SK-N-SH (cell line): Measurements from ENCODE around the gene FBXL15. TPM values are rescaled to one million over a fixed set of nuclear protein-coding genes. Genes with fewer than 3 reads are reported as not detected.

ENCODE experiments used
- CTCF ChIA-PET: fragments of 300-600, 350-600 bp; formaldehyde crosslinking; extraction: SDS; loops from one replicate; lab custom pipeline; 2021; lab: Yijun Ruan, JAX
- POLR2A ChIA-PET: fragments of 350-600 bp; sonication (Branson Sonifier 250); formaldehyde crosslinking; extraction: SDS; loops from one replicate; lab custom pipeline; 2020; ENCODE audit warnings: antibody characterized with exemption, inconsistent platforms; lab: Yijun Ruan, JAX
- DNase-seq: peaks from one replicate; pipeline ENCODE4 v3.0.0; 2012
- H2AFZ ChIP-seq: fragments of 200-600 bp; sonication (generic); 2 replicates; pipeline ENCODE4 v1.8.1; 2016; ENCODE audit warnings: antibody characterized with exemption, mild to moderate bottlenecking, low read depth
- H3F3A ChIP-seq: fragments of 200-600 bp; sonication (generic); replicated peaks from 2 replicates; pipeline ENCODE3; 2016; ENCODE audit warnings: antibody characterized with exemption, mild to moderate bottlenecking; ENCODE audit not compliant: insufficient read depth
- H3K27ac ChIP-seq, 2 experiments: fragments of 200-500 bp in 1 of 2; fragments of 200-600 bp in 1 of 2; sonication (Bioruptor generic) in 1 of 2; sonication (generic), shearing (Covaris generic) in 1 of 2; 2 replicates each; pipeline versions ENCODE4 v1.5.1 to v1.6.1; 2014 to 2016; ENCODE audit warnings: low read depth in 2 of 2, inconsistent platforms in 1 of 2, low read length in 1 of 2, mild to moderate bottlenecking in 1 of 2, mixed read lengths in 1 of 2
- H3K27me3 ChIP-seq: fragments of 200-600 bp; sonication (generic), shearing (Covaris generic); 2 replicates; pipeline ENCODE4 v1.6.1; 2016; ENCODE audit warnings: mixed run types; ENCODE audit not compliant: insufficient read depth
- H3K36me3 ChIP-seq, 2 experiments: fragments of 200-500 bp in 1 of 2; fragments of 200-600 bp in 1 of 2; sonication (Bioruptor generic) in 1 of 2; sonication (generic) in 1 of 2; replicated peaks in 1 of 2; 2 replicates each; pipeline versions ENCODE3 to v1.5.1; 2014 to 2016; ENCODE audit warnings: low read length in 1 of 2, mild to moderate bottlenecking in 1 of 2; ENCODE audit not compliant: insufficient read depth in 2 of 2, control insufficient read depth in 1 of 2
- H3K4me1 ChIP-seq, 2 experiments: fragments of 200-500 bp in 1 of 2; fragments of 200-600 bp in 1 of 2; sonication (Bioruptor generic) in 1 of 2; sonication (generic), shearing (Covaris generic) in 1 of 2; 2 replicates each; pipeline versions ENCODE4 v1.5.1 to v1.6.1; 2014 to 2016; ENCODE audit warnings: low read depth in 1 of 2, low read length in 1 of 2, mixed run types in 1 of 2; ENCODE audit not compliant: insufficient read depth in 2 of 2, control insufficient read depth in 1 of 2
- H3K4me2 ChIP-seq: fragments of 200-600 bp; sonication (generic), shearing (Covaris generic); 2 replicates; pipeline ENCODE4 v1.6.1; 2017; ENCODE audit warnings: mixed run types
- H3K4me3 ChIP-seq, 2 experiments: fragments of 200-500 bp in 1 of 2; fragments of 200-600 bp in 1 of 2; sonication (Bioruptor generic) in 1 of 2; sonication (generic), shearing (Covaris generic) in 1 of 2; 2 replicates each; pipeline versions ENCODE4 v1.5.1 to v1.8.1; 2014 to 2016; ENCODE audit warnings: low read depth in 2 of 2, inconsistent platforms in 1 of 2, low read length in 1 of 2, mild to moderate bottlenecking in 1 of 2, mixed read lengths in 1 of 2, moderate library complexity in 1 of 2
- H3K79me2 ChIP-seq: fragments of 200-600 bp; sonication (generic); 2 replicates; pipeline ENCODE4 v1.8.1; 2017; ENCODE audit warnings: mild to moderate bottlenecking; ENCODE audit not compliant: insufficient read depth
- H3K9ac ChIP-seq: fragments of 200-600 bp; sonication (generic); 2 replicates; pipeline ENCODE4 v1.6.1; 2017; ENCODE audit warnings: mixed run types
- H3K9me2 ChIP-seq: fragments of 200-600 bp; sonication (generic); 2 replicates; pipeline ENCODE4 v1.6.1; 2017; ENCODE audit warnings: mixed run types
- H3K9me3 ChIP-seq: fragments of 200-600 bp; sonication (generic); 2 replicates; pipeline ENCODE4 v1.6.1; 2017; ENCODE audit warnings: mixed run types, mild to moderate bottlenecking, moderate library complexity
- H4K20me1 ChIP-seq: fragments of 200-600 bp; sonication (generic); 2 replicates; pipeline ENCODE4 v1.6.1; 2017; ENCODE audit warnings: mild to moderate bottlenecking, mixed run types; ENCODE audit not compliant: insufficient read depth
- ELF1 ChIP-seq: IDR thresholded peaks from 2 replicates; pipeline ENCODE4 v1.4.0; 2012
- EP300 ChIP-seq, 2 experiments: IDR thresholded peaks; 2 replicates each; pipeline versions ENCODE4 v1.4.0 to v1.6.1; 2012; ENCODE audit warnings: borderline replicate concordance in 1 of 2, low read depth in 1 of 2, low read length in 1 of 2
- EZH2phosphoT487 ChIP-seq: fragments of 200-600 bp; sonication (generic); IDR thresholded peaks from 2 replicates; pipeline ENCODE4 v1.6.1; 2017; ENCODE audit warnings: low read depth, mixed run types, mild to moderate bottlenecking, antibody characterized with exemption, moderate library complexity, borderline replicate concordance
- GABPA ChIP-seq: IDR thresholded peaks from 2 replicates; pipeline ENCODE4 v1.4.0; 2012; ENCODE audit warnings: low read depth, mild to moderate bottlenecking
- GATA2 ChIP-seq: sonication (generic); formaldehyde crosslinking; IDR thresholded peaks from 2 replicates; pipeline ENCODE4 v1.5.0; 2020; ENCODE audit warnings: mild to moderate bottlenecking, missing genetic modification reagents
- JUND ChIP-seq: IDR thresholded peaks from 2 replicates; pipeline ENCODE4 v1.4.0; 2012
- MEF2A ChIP-seq: IDR thresholded peaks from 2 replicates; pipeline ENCODE4 v1.4.0; 2012; ENCODE audit warnings: low read depth, borderline replicate concordance
- RCOR1 ChIP-seq: fragments of 150-350 bp; IDR thresholded peaks from 2 replicates; pipeline ENCODE4 v1.6.1; 2017; ENCODE audit warnings: antibody characterized with exemption, low read length
- RFX5 ChIP-seq: IDR thresholded peaks from 2 replicates; pipeline ENCODE4 v1.6.1; 2012; ENCODE audit warnings: mild to moderate bottlenecking, improper control_type of control experiment, low read length
- SIN3A ChIP-seq: IDR thresholded peaks from 2 replicates; pipeline ENCODE4 v1.6.1; 2012; ENCODE audit warnings: low read depth, mild to moderate bottlenecking, low read length, moderate library complexity, borderline replicate concordance
- WGBS: methylation state at CpG from one replicate; pipeline ENCODE4 v1.1.6; 2017; ENCODE audit warnings: low lambda C conversion rate; 5-methylcytosine and 5-hydroxymethylcytosine counted together
- polyA plus RNA-seq, 3 experiments: library from polyadenylated mRNA; depleted of rRNA; stranded (reverse); fragments of >200 nt; gene quantifications; 2 replicates each; pipeline ENCODE4 v1.2.3, GENCODE V29; 2012
- TF ChIP-seq, protein P1 (sequence below): fragments of 150-350 bp; IDR thresholded peaks from 2 replicates; pipeline ENCODE4 v1.6.1; 2017; ENCODE audit warnings: antibody characterized with exemption, low read length, low read depth, borderline replicate concordance
- TF ChIP-seq, protein P2 (sequence below): IDR thresholded peaks from 2 replicates; pipeline ENCODE4 v1.4.0; 2012; ENCODE audit warnings: low read depth
- TF ChIP-seq, protein P3 (sequence below): fragments of 150-350 bp; IDR thresholded peaks from 2 replicates; pipeline ENCODE4 v1.6.1; 2016; ENCODE audit warnings: mild to moderate bottlenecking, low read depth, low read length

FBXL15 gene
- polyA plus RNA-seq, 1 of the 3 experiments (the other 2 are of a cell fraction) = 17.2 TPM

DNA sequence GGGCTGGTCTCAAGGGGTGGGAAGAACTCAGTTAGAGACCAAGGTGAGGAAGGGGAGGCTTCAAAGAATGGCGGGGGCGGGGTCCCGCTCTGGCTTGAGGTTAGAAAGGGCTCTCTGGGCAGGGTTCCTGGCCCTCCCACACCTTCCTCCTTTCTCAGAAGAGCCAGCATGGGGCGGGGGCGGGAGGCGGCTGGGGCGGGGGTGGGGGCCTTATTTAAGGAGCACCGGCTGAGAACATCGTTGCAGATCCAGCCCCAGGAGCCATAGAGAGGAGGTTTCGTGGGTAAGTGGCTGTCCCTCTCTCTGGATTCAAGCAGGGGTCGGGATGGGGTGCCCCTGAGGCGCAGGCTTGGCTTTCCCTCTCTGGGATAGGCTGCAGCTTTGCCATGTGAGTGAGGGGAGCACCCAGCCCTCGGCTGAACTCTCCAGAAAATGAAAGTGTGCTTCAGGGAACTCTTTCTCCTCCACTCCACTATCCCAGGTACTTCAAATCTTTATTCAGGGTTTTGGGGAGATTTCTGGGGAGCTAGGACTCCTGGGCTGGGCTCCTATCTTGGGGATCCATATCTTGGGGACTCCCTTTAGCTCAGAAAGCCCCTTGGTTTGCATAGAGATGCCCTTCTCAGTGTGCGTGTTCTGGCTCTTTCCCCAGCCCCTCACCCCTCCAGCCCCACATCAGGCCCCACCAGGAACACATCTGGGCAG is 15.0 kb downstream of the FBXL15 start:
- Histone ChIP-seq H3F3A (no peaks in the 10 kb centered on the region), H3K4me1 (peaks cover 0 to 6% of the 10 kb centered on the region in 2 experiments; a peak in 1 of 4 replicates), H3K79me2 (peaks cover 14% of the 10 kb centered on the region), H2AFZ (no peak overlapping the region), H3K27ac (no peak overlapping the region), H3K36me3 (peaks cover 0 to under 1% of the 10 kb centered on the region in 2 experiments), H3K9me2 (no peaks in the 10 kb centered on the region), H3K4me3 (no peak overlapping the region), H3K9ac (no peak overlapping the region), H3K27me3 (no peaks in the 10 kb centered on the region), H3K4me2 (no peak overlapping the region), H4K20me1 (no peaks in the 10 kb centered on the region), H3K9me3 (no peaks in the 10 kb centered on the region)
- TF ChIP-seq EZH2phosphoT487 = no peak
- TF ChIP-seq ELF1 = no peak
- TF ChIP-seq JUND = no peak
- no peak for TF ChIP-seq RCOR1
- TF ChIP-seq MEF2A = no peak
- TF ChIP-seq, protein P1, sequence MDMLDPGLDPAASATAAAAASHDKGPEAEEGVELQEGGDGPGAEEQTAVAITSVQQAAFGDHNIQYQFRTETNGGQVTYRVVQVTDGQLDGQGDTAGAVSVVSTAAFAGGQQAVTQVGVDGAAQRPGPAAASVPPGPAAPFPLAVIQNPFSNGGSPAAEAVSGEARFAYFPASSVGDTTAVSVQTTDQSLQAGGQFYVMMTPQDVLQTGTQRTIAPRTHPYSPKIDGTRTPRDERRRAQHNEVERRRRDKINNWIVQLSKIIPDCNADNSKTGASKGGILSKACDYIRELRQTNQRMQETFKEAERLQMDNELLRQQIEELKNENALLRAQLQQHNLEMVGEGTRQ = no peak
- TF ChIP-seq SIN3A = no peak
- ChIA-PET CTCF (interaction anchor here (1.3 to 3.7 kb wide), 3 partner anchors 14 to 36 kb away, joined by 4 to 23 read pairs (median 10); partner anchors contain the start of genes C10orf95 and FBXL15), POLR2A (interaction anchor here (1.0 to 2.5 kb wide), 3 partner anchors 13 to 15 kb away, joined by 3 to 8 read pairs (median 4); partner anchors contain the start of gene C10orf95)
- 65% methylated on average over 9 of the region's 14 CpGs for WGBS
- DNase-seq = no peak

DNA sequence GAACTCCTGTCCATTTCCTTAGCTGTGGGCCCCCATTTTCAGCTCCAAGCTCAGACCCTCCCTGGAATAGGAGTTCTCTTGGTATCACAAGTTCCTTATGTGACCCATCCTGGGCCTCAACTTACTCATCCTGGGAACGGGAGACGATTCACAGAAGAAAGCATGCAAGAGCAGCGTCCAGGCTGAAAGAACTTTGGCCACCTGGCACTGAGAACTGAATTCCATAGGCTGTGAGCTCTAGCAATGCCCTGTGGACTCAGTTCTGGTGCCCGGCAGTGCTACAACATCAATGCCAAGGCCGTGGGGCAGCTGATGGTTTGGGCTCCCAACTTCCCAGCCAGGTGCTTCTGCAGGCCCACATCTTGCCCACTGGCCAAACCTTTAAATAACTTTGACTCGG is 15.7 kb downstream of the FBXL15 start:
- ChIA-PET CTCF (interaction anchor here (1.3 to 3.7 kb wide), 4 partner anchors 14 to 37 kb away, joined by 4 to 23 read pairs (median 7); partner anchors contain the start of genes C10orf95 and FBXL15), POLR2A (interaction anchor here (2.5 kb wide), 1 partner anchor 15 kb away, joined by 8 read pairs; the partner anchor contains the start of gene C10orf95)
- H3K27ac ChIP-seq = no peak overlapping the region
- peaks cover 0 to 5% of the 10 kb centered on the region in 2 experiments; a peak in 1 of 4 replicates for H3K4me1 ChIP-seq
- H3K79me2 ChIP-seq = peaks cover 11% of the 10 kb centered on the region
- TF ChIP-seq, protein P2, sequence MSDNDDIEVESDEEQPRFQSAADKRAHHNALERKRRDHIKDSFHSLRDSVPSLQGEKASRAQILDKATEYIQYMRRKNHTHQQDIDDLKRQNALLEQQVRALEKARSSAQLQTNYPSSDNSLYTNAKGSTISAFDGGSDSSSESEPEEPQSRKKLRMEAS = no peak
- TF ChIP-seq RFX5 (no peak), EP300 (IDR thresholded peaks at IDR 0.05; ENCODE audit: borderline replicate concordance in 1 of 2, low read depth in 1 of 2, low read length in 1 of 2) (no peak), GATA2 (CRISPR knock-in tag) (no peak), GABPA (no peak)
- TF ChIP-seq, protein P3, sequence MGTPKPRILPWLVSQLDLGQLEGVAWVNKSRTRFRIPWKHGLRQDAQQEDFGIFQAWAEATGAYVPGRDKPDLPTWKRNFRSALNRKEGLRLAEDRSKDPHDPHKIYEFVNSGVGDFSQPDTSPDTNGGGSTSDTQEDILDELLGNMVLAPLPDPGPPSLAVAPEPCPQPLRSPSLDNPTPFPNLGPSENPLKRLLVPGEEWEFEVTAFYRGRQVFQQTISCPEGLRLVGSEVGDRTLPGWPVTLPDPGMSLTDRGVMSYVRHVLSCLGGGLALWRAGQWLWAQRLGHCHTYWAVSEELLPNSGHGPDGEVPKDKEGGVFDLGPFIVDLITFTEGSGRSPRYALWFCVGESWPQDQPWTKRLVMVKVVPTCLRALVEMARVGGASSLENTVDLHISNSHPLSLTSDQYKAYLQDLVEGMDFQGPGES = no peak
- H3F3A ChIP-seq = no peaks in the 10 kb centered on the region
- H3K9me3 ChIP-seq = no peaks in the 10 kb centered on the region
- no peak overlapping the region for H2AFZ ChIP-seq
- no peaks in the 10 kb centered on the region for H3K36me3 ChIP-seq
- H3K9ac ChIP-seq = no peak overlapping the region
- H3K27me3 ChIP-seq = no peaks in the 10 kb centered on the region
- no peak overlapping the region for H3K4me3 ChIP-seq
- no peak for DNase-seq
- WGBS = 74% methylated on average over 4 of the region's 6 CpGs
- no peak overlapping the region for H3K4me2 ChIP-seq
- no peaks in the 10 kb centered on the region for H4K20me1 ChIP-seq
- no peaks in the 10 kb centered on the region for H3K9me2 ChIP-seq
